Measurements from ENCODE around the gene FYCO1.
"Not testable (repeated sequence)": the region's sequence is repeated elsewhere in the genome, so short reads cannot be mapped to it uniquely, and the experiment has no call there.

Gene FYCO1

DNA sequence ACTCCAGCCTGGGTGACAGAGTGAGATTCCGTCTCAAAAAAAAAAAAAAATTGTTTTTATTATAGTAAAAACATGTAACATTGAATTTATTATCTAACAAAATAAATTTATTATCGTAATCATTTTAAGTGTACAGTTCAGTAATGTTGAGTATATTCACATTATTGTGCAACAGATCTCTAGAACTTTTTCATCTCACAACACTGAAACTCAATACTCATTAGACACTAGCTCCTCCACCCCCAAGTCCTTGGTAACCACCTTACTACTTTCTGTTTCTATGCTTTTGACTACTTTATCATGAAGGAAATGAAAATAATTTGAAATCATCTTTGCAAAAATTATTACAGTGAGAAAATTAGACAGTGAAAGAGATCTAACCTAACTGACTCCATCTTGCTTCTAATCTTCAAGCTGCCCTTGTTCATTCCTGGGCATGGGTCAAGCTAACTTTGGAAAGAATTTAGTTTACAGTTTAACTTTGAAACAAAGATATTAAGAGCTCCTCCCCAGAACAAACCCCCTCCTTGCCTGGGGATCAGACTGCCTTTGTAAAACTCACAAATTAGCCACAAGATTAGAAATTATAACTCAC, 15.0 kb upstream of the FYCO1 start:
- DNase-seq (ENCODE audit: low spot score): no peak

DNA sequence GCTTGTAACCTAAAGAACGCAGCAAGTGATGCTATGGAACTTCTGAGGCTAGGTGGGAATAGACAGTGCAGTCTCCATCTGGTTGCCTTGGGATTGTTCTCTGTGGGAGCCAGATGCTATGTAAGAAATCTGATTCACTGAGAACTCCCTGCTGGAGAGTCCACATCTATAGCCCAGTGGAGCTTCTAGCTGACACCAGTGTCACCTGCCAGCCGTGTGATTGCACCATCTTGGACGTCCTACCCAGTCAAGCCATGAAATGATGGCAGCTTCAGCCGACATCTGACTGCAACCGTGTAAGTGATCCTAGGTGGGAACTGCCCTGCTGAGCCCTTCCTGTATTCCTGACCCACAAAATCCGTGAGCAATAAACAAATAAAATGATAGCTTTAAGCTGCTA, 12.4 kb upstream of the FYCO1 start:
- DNase-seq (ENCODE audit: low spot score): no peak

DNA sequence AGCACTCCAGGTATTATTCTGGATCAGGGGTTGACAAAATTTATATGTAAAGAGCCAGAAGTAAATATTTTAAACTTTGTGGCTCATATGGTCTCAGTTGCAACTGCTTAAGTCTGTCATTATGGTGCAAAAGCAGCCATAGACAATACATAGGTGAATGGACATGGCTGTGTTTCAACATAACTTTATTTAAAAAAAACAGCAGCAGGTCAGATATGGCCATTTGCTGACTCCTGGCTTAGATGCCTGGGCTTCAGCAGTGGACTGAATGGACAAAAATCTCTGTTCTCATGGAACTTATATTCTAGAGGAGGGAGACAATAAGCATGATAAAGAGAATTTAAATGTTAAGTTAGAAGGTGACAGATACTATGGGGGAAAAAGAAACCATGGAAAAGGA, 11.7 kb upstream of the FYCO1 start:
- DNase-seq (ENCODE audit: low spot score): no peak

DNA sequence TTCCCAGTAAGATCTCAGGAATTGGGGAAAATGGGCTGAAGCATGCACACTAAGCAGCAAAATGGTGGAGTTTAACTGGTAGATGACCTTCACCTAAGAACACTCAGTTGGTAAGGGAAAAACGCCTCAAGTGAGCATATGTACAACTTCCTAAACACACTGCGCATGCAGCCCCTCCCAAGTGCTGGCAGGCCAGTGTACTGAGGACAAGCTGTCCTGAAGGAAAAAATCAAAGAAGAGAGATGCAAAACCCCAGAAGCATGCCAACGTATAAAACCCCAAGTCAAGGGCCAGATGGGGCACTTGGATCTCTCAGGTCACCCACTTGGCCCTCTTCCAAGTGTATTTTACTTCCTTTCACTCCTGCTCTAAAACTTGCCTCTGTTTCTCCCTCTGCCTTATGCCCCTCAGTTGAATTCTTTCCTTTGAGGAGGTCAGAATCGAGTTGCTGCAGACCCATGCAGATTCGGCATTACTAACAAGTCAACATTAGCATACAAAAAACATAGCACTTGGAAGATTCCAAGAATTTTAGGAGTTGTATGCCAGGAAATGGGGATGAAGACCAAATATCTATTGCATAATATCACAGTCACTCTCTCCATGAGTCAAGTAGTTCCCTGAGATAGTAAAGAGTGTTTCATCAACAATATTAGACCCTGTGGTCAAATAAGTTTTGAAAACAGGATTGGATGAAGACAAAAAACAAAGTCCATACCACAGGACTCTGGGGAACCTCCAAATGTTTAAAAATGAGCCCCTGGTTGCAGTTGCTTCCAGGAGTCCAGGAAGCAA, 10.8 kb upstream of the FYCO1 start:
- DNase-seq (ENCODE audit: low spot score): no peak

DNA sequence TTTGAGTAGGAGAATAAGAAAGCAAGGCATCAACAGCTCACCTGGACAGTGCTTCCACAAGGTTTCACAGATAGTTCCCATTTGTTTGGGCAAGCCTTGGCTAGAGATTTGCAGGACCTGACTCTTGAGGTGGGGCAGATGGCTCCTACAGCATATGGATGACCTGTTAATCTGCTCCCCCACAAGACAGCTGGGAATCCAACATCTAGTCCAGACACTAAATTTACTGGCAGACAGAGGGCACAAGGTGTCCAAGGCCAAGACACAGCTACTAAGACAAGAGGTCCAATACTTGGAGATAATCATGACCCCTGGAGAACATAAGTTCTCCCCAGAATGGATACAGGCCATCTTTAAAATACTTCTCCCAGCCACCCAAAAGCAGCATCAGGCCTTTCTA, 8.1 kb upstream of the FYCO1 start:
- not testable (repeated sequence) for DNase-seq (ENCODE audit: low spot score)

DNA sequence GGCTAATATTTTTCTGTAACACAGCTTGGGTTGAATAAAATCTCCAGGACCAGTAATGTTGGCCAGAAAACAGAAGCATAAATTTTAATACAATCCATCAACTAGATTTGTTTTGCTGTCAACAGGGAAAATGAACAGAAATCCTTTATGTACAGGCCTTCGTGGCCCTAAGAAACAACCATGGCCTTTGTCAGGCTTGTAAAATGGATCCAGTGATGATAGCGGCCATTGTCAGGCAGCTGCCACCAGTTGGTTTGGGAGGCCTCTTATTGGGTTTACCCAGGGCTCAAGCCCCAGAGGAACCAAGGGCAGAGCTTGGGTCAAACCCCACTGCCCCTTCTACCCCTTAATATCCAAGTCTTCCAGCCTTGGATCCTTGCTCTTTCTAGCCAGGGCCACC, 5.6 kb upstream of the FYCO1 start:
- no peak for DNase-seq (ENCODE audit: low spot score)

DNA sequence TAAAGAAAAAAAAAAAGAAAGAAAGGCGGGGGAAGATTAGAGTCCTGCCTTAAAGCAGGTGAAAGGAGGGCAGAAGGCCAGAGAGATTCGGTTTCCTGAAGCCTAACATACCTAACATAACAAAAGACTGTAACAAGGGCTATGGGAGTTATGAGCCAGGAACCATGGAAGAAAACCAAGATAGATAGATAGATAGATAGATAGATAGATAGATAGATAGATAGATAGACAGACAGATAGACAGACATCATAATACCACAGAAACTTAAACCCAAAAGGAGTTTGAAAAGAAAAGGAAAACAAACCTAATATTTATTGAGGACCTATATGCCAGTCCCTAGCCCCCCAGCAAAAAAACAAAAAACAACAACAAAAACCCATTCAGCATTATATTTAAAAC, 2.3 kb upstream of the FYCO1 start:
- DNase-seq (ENCODE audit: low spot score): no peak

DNA sequence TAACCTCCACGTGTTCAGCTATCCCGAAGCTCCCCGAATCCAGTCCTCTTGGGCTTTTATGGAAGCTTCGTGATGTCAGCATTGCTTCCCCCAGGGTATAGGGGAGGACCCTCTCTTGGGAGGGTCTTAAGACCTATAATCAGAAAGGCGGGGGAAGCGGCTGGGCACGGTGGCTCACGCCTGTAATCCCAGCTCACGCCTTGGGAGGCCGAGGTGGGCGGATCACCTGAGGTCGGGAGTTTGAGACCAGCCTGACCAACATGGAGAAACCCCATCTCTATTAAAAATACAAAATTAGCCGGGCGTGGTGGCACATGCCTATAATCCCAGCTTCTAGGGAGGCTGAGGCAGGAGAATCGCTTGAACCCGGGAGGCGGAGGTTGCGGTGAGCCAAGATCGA, 1.9 kb upstream of the FYCO1 start:
- not testable (repeated sequence) for DNase-seq (ENCODE audit: low spot score)

DNA sequence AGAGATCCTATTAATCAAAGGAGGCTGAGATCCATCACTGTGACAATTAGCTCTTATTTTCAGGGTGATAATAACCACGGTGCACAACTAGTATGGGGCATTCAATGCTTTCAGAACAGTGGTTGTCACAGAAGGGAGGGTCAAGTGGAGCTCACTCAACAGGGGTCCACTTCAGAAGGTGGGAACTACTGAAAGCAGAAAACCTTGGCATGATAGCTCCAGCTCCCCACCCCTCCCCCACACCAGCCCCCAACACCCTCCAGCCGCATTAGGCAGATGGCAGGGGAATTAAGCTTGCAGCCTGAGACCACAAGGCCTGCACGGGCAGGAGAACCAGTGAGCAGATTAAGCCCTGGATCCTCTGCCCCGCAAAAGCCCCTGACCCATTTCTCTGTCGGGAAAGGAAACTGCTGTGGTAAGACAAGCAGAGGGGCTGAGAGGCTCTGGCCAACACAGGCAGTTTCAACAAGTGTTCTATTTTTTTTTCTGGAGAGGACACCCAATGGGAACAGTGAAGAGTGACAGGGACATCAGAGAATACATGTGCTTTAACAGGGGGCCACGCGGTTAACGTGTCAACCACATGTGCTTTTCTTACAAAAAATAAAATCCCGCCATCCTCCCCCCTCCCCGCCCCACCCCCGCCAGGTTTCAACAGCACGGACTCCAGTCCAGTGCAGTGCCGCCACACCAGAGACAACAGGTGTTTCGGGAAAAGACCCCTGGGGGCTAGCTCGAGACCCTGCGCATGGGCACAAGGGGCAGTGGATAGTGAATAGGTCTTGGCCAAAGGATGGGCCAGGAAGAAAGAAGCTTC, 997 bp downstream of the FYCO1 start:
- no peak for DNase-seq (ENCODE audit: low spot score)

DNA sequence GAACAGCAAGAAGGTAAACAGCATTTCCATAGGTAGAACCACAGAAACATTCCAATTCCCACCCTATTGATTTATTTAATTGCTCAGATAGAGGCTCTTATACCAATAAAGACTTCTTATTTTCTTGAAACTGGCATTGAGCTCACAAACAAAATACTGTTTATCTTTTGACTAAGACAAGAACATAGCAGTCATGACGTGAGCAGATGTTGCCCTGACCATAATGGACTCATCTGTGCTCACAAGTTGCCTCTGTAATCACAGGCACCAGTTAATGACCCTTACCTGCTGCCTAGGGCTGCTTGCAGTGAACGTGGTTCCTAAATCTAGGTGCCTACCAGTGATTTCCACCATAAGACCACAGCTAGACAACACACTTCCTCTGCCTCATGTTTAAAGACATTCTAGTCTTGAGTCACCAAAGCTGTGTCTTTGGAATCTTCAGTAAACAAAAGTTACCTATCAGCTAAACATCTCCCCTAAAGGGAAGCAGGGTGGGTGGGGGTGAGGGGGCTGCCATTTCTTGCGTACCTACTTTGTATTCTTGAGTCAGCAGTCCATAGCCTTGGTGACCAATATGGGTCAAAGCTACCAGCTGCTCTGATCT, 2.1 kb downstream of the FYCO1 start:
- DNase-seq (ENCODE audit: low spot score): no peak

DNA sequence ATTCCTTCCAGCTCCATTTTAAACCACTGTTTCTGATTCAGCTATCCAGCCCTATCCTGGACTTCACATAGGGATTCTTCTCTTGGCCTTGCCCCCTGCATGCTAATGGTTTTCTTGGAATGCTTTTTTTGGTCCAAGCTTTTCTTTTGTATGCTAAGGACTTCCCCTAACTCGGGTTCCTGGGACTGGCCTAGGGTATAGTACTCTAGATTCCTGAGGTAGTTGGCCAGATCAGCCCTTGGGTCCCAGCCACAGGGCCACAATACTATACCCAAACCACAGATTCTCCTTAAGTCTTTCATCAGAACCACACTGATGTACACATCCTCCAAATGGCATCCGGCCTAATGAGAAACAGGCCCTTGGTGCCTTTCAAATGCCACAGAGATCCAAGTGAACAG, 2.8 kb downstream of the FYCO1 start:
- no peak for DNase-seq (ENCODE audit: low spot score)

DNA sequence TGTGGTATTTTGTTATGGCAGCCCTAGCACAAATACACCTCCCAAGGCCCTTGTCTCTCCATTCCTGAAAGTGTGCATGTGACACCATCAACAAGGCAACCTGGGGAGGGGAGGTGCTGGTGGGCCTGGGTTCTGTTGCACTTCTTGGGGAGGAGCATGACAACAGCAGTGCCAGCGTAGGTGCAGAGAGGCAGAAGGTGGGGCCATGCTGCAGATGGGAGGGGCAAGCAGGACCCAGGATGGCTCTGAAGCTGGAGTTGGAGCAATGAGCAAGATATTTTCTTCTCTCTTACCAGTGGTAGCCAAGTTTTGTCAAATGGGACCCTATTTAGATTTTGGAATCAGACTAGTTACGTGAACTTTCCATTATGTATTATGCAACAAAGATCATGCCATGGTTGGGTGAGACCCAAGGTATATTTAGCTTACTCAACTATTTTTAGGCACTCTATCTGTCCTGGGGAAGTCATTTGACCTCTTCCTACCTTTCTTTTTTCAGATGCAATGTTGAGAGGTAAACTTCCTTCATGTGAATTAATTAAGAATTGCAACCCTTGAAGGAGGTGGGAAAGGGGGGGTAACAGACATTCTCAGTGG, 3.4 kb downstream of the FYCO1 start:
- DNase-seq (ENCODE audit: low spot score): no peak

DNA sequence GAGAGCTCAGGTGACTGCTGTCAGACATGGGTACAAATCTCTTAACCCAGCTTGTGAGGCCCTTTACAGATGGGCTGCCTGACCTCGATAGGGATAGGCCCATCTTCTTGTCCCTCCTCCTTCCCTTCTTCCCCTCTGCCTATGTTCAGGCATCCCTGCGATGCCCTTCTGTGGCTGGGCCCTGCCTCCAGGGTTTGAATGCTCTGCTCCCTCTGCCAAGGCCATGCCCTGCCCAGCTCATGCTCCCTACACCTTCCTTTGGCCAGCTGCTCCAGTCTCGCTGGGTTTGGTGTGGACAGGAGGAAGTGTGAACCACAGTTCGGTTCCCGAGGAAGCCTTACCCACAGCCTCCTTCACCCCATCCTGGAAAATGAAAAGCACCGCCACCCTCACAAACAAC, 4.3 kb downstream of the FYCO1 start:
- DNase-seq (ENCODE audit: low spot score): no peak

DNA sequence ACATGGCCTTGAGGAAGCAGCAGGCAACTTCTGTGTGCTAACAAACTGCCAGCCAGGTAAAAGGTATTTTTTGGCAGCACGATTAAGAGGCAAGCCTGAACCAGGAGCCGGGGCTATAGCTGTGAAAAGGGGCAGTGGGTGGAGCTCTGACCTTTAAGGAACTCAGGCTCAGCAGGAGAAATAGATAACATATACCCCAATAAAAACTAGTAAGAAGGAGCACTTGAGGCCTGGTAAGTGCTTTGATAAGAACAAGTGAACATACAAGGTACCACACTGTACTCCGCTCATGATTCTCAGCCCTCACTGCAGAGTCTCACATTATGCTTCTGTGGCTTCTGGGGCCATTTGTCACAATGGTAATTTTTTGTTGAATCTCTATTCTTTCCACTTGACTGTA, 5.4 kb downstream of the FYCO1 start:
- peak; percentile 36 for DNase-seq (ENCODE audit: low spot score)

DNA sequence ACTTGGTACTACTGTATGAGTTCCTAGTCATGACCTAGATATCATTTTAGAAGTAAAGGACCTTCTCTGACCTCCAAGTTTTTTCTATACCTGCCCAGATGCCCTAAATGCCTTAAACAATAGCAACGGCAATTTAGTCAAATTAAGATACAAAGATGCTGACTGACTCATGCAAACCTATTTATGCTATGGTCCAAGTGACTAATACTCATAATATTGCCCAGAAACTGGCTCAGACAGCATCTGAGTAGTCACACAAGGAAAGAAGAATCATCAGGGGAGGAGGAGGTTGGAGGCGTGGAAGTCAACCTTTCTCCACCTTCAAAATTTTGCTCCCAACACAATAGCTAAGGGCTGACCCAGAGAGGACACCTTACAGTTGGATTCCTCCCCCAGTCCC, 6.8 kb downstream of the FYCO1 start:
- DNase-seq (ENCODE audit: low spot score): no peak

DNA sequence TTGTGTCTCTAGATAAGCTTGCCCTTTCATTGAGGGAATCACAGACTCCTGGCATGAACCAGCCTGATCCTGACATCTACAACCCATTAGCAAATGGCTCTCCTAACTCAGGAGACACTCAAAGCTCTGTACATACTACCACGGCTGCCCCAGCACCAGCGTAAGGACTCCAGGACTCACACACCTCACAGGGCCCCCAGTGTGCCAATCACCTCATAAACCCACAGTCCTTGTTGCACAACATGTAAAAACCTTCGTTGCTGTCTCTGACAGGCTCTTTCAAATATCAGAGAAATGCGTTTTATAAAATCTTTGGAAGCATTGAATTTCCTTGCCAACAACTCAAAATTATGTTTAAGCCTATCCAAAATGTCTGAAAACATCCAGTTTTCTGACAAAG, 7.3 kb downstream of the FYCO1 start:
- no peak for DNase-seq (ENCODE audit: low spot score)

DNA sequence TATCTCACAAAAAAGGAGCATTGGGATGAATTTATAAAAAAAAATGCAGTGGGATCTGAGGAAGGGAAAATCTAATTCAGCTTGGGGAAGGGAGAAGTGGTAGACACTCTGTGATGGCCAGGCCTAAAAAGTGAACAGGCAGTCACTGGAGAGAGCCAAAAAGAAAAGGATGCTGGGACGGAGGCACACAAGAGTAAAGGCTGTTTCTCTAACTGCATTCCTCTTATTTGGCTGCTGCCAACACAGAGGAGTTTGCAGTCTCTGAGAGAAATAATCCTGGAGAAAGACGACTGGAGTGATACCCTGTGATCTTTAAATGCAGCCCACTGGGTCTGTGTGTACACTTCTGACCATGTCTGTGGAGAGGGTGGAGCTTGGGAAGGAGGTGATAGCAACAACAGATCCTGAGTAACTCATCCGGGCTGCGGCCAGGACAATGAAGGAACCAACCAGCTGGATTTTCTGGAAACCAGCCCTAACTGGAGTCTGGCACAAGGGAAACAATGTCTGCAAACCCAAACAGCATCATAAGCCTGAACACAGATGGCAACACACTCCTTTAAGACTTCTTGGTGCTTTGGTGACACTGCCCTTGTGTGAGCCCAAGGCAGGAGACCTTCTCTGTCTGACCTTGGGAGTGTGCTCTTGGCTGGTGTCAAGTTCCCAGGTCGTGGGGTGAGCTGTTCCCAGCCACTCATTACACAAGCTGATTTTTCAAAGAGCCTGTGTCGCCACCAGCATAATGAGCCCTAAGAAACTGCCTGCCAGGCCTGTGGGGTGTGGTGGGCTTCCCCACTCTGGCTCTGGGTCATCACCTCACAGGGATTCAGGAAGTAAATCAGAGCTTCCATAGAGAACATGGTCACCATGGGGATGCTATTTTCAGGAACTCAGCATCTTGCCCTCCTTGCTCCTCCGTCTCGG, 8.0 kb downstream of the FYCO1 start:
- no peak for DNase-seq (ENCODE audit: low spot score)

DNA sequence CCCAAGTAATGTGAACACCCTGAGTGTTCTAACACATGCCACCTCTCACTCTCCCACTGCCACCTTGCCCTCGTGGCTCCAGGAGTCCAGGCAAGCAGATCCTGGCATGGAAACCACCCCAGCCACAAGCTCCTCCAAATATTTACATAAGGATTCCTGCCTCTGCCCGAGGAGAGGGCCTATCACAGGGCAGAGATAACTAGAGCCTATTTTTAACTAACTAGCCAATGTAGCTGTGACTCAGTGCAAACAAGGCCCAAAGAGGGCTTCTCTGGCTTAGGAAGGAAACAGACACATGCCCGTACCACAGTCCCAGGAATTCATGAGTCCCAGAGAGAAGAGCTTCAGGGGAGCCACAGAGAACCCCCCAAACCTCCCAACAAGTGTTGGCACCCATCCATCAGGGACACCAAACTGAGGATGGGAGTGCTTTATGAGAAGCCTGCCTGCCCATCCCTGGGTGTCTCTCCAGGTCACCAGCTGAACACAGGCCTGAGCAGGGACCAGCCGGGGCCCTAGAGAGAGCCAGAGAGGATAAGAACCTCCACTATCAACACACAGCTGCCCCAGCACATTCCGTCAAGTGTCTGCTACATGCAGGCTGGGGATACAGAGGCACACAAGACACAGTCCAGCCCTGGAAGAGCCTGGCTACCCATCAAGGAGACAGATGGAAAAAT, 9.2 kb downstream of the FYCO1 start:
- no peak for DNase-seq (ENCODE audit: low spot score)

DNA sequence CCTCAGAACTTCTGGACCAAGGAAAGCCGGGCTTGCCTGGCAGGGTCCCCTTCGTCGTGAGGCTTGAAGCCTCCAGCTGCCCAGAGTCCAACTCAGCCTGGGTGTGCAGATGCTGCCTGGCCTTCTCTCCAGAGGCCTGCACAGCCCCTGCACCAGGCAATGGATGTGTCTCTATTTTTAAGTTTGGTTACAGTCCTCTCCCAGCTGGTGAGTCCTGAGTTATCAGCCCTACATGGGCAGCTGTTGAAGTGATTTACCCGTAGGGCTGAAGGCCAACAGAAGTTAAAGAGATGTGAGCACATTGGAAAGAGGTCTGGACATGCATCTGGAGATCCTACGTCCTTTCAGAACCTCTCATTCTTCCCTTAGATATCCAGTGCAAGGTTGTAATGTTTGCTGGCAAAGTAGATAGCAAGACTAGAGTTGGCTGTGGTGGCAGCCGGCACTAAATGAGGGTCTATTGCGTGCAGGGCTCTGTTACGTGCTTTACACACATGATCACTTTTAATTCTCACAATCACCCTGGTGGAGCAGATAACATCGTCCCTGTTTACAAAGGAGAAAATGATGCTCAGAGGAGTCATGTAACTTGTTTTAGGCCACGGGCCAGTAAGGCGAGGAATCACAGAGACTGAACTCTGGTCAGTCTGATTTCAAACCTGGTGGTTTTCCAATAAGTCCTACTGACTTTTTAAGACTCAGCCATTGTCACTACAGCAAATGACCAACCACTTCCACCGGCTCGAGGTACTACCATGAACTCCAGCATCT, 9.9 kb downstream of the FYCO1 start:
- no peak for DNase-seq (ENCODE audit: low spot score)

Measured in hematopoietic multipotent progenitor cell treated with erythropoietin and hydrocortisone succinate and interleukin-3 and kit ligand, for 15 days (in vitro differentiated cells).